Hematopoietic multipotent progenitor cell treated with erythropoietin and hydrocortisone succinate and interleukin-3 and kit ligand, for 17 days (in vitro differentiated cells): ENCODE results near the gene GK2.

Experiments
- DNase-seq: peaks from one replicate; pipeline ENCODE4 v3.0.0-alpha.2; 2015; ENCODE audit warnings: low spot score

Gene GK2

DNA sequence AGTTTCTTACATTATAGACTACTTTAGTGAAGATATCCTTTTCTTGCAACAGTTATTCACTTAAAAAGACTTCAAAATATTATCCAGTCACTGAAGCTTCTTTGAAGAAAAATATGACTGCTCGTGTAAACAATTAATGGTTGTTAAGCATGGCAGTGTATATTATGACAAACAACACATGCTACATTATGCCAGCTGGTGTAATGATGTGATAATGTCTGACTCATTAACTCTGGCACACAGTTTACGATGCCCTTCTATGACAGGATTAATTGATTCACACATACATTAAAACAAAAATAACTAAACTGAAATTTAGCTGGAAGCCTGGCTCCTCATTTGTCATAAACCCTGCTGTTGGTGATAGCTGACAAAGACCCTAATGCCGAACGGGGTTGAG lies 22.4 kb downstream of the GK2 start:
- DNase-seq: no peak

DNA sequence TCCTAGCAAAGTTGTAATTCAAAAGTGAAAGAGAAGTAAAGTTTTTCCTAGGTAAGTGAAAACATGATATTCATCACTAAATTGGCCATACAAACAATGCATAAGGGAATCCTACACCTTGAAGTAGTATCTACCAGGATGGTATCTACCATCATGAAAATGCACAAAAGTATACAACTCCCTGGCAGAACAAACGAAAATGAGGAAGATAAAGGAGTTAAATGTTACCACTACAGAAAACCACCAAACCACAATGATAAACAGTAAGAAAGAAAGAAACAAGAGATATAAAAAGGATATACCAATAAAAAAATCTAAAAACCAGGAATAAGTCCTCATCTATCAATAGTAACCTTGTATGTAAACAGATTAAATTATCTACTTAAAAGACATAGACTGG lies 26.9 kb downstream of the GK2 start:
- no peak for DNase-seq

GRCh38 chr4:79370026-79370425 lies 38.0 kb downstream of the GK2 start:
- no peak for DNase-seq

- DNase-seq: no peak
Measured at GRCh38 chr4:79367096-79367495, 40.9 kb downstream of the GK2 start.

- no peak for DNase-seq
Measured at GRCh38 chr4:79366422-79366821, 41.6 kb downstream of the GK2 start.

- DNase-seq: no peak
Measured at GRCh38 chr4:79364061-79364460, 44.0 kb downstream of the GK2 start.

DNA sequence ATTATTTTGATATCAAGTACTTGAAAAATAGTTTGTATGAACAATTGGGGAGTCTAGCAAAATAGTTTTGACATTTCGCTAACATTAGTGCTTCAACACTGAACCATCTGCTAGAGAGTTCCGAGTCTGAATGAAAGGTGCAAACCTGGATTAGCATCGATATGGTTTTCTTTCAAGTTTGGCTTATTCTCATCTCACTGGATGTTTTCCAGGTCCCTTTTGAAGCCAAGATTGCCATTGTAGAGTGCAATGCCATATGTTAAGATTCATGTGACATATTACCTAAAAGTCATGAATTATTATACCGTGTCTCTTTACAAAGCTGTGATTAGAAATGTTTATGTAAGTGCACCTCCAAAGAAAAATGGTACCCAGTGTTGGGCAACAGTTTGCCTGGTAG lies 45.4 kb downstream of the GK2 start:
- DNase-seq: no peak

DNA sequence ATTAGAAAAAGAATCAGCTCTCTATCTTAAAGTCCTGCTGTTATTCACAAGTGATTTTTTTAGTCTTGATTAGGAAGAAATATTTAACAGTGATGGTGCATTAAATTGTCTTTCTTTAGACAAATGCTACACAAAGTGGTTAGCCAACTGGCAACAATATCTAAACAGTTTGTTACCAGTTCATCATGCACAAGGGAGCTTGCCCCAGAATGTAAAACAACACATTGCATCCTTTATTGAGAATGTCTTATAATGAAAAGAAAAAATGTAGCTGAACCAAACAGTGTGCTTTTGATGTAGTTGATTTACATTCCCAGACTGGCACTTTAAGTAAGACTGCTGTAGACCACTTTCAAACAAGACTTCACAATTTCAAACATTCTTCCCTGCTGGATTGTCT lies 48.0 kb downstream of the GK2 start:
- no peak for DNase-seq

- no peak for DNase-seq
Measured at GRCh38 chr4:79358438-79358837, 49.6 kb downstream of the GK2 start.

DNA sequence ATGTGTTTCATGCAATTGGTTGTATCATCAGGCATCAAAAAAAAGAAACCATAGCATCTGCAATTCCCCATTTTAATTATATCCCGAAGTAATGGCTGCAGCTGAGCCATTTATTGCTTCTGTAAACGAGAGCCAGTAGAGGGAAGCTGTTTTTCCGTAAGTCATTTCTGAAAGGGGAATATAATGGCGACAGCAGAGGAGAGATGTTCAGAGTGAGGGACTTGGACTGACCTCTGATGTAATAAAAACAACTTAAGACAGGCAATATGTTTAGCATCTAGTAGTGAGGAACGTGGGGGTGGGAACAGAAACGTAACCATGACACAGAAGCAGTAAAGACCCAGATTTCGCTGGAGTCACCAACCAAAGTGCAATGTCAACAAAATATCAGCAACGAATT lies 50.7 kb downstream of the GK2 start:
- DNase-seq: no peak
